OCI-LY7 (cell line): ENCODE measurements around the gene CAPN8. TPM values are rescaled to one million over a fixed set of nuclear protein-coding genes. Genes with fewer than 3 reads are reported as not detected.

ENCODE experiments used
- BruUV-seq: library from RNA; stranded (reverse); fragments of 400-500 nt; replicated peaks from 2 replicates; lab custom pipeline; 2021; lab: Mats Ljungman, UMichigan
- CTCF ChIA-PET: fragments of 300-600 bp; sonication (Branson Sonifier 250); formaldehyde crosslinking; loops from one replicate; lab custom pipeline; 2022; ENCODE audit warnings: antibody characterized with exemption; ENCODE audit not compliant: unreplicated experiment; lab: Charles Lee
- POLR2A ChIA-PET: fragments of 300-600 bp; sonication (Branson Sonifier 250); formaldehyde crosslinking; loops from one replicate; lab custom pipeline; 2022; ENCODE audit warnings: antibody characterized with exemption; lab: Charles Lee
- DNase-seq: peaks from one replicate; pipeline ENCODE4 v3.0.0-alpha.2; 2015; ENCODE audit warnings: low spot score
- H2AFZ ChIP-seq: fragments of 200-600 bp; sonication (generic), shearing (Covaris generic); 2 replicates; pipeline ENCODE4 v1.6.1; 2014; ENCODE audit warnings: mild to moderate bottlenecking, antibody characterized with exemption, low read length, moderate library complexity
- H3K27ac ChIP-seq: fragments of 200-600 bp; sonication (generic); 2 replicates; pipeline ENCODE4 v1.5.1; 2014; ENCODE audit warnings: mixed run types, low read depth, mild to moderate bottlenecking, moderate library complexity, low read length, inconsistent platforms; ENCODE audit not compliant: poor library complexity, severe bottlenecking
- H3K36me3 ChIP-seq: fragments of 200-600 bp; sonication (generic); 2 replicates; pipeline ENCODE4 v1.6.1; 2014; ENCODE audit warnings: mild to moderate bottlenecking, antibody characterized with exemption, low read length, moderate library complexity, mixed read lengths; ENCODE audit not compliant: insufficient read depth
- H3K4me1 ChIP-seq: fragments of 200-600 bp; sonication (generic); 2 replicates; pipeline ENCODE4 v1.5.1; 2014; ENCODE audit warnings: mild to moderate bottlenecking, low read length; ENCODE audit not compliant: insufficient read depth, poor library complexity, severe bottlenecking
- H3K4me2 ChIP-seq: fragments of 200-600 bp; sonication (generic); 2 replicates; pipeline ENCODE4 v1.6.1; 2014; ENCODE audit warnings: mild to moderate bottlenecking, low read length
- H3K4me3 ChIP-seq: fragments of 200-600 bp; sonication (generic); 2 replicates; pipeline ENCODE4 v1.5.1; 2014; ENCODE audit warnings: mild to moderate bottlenecking, low read depth, low read length; ENCODE audit not compliant: poor library complexity, severe bottlenecking
- H3K79me2 ChIP-seq: fragments of 200-600 bp; sonication (generic); 2 replicates; pipeline ENCODE4 v1.6.1; 2016; ENCODE audit warnings: low read depth, mild to moderate bottlenecking, low read length, moderate library complexity, mixed read lengths; ENCODE audit not compliant: insufficient read depth
- H3K9me2 ChIP-seq: fragments of 200-600 bp; sonication (generic); 2 replicates; pipeline ENCODE4 v1.6.1; 2016; ENCODE audit warnings: mild to moderate bottlenecking, low read length, mixed read lengths; ENCODE audit not compliant: insufficient read depth
- H3K9me3 ChIP-seq: fragments of 200-600 bp; sonication (generic); 2 replicates; pipeline ENCODE4 v1.6.1; 2014; ENCODE audit warnings: mild to moderate bottlenecking, mixed run types, low read length, mixed read lengths
- H4K20me1 ChIP-seq: fragments of 200-600 bp; sonication (generic); 2 replicates; pipeline ENCODE4 v1.6.1; 2014; ENCODE audit warnings: mild to moderate bottlenecking, antibody characterized with exemption, low read length, moderate library complexity, mixed read lengths; ENCODE audit not compliant: insufficient read depth
- EZH2phosphoT487 ChIP-seq: fragments of 200-600 bp; sonication (generic); IDR thresholded peaks from 2 replicates; pipeline ENCODE4 v1.6.1; 2018; ENCODE audit warnings: low read depth, borderline replicate concordance, mild to moderate bottlenecking, mixed run types, antibody characterized with exemption, low read length, moderate library complexity, mixed read lengths
- intact Hi-C: fragments of 100-400 bp; cut with micrococcal nuclease; formaldehyde crosslinking; loops from one replicate; pipeline ENCODE4 v1.10.0; 2022; ENCODE audit not compliant: unreplicated experiment
- total RNA-seq, 2 experiments: library from RNA; depleted of rRNA in 1 of 2; stranded (reverse); fragments of >200 nt in 1 of 2; shearing (Covaris generic) in 1 of 2; gene quantifications; 2 replicates each; pipeline ENCODE4 v1.2.3, GENCODE V29; 2014 to 2022
- TF ChIP-seq, protein P1 (sequence below): fragments of 200-600 bp; sonication (generic); conservative IDR thresholded peaks from 2 replicates; pipeline ENCODE4 v1.5.1; 2014; ENCODE audit warnings: mild to moderate bottlenecking, antibody characterized with exemption, low read length, moderate library complexity, mixed read lengths

The CAPN8 gene
- total RNA-seq, 2 experiments from 2014 or later, result not detected

DNA sequence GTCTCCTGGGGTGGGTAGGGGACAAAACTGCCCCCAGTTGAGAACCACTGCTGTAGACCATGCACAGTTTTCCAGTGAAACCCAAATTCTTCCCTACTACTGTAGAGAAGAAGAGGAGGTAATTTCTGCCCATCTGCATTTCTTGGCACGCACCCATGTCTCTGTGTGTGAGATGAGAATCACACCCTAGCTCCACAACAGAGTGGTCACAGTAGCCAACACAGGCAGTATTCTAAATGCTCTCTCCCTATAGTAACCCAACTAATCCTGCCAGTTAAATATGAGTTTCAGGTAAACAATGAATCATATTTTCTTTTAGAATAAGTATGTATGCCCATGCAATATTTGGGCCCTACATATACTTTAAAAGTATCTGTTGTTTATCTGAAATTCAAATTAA, 45.7 kb upstream of the CAPN8 start:
- no peak for DNase-seq
- POLR2A ChIA-PET, result interaction anchor here (0.7 kb wide), 1 partner anchor 228 kb away, joined by 7 read pairs; no protein-coding TSS in a partner anchor
- Histone ChIP-seq H2AFZ (no peak overlapping the region), H3K9me2 (no peaks in the 10 kb centered on the region), H3K4me2 (no peak overlapping the region), H3K4me3 (no peak overlapping the region), H3K9me3 (no peaks in the 10 kb centered on the region), H3K79me2 (no peaks in the 10 kb centered on the region), H3K36me3 (no peaks in the 10 kb centered on the region), H3K4me1 (no peaks in the 10 kb centered on the region), H4K20me1 (no peaks in the 10 kb centered on the region), H3K27ac (no peak overlapping the region)
- TF ChIP-seq, protein P1, sequence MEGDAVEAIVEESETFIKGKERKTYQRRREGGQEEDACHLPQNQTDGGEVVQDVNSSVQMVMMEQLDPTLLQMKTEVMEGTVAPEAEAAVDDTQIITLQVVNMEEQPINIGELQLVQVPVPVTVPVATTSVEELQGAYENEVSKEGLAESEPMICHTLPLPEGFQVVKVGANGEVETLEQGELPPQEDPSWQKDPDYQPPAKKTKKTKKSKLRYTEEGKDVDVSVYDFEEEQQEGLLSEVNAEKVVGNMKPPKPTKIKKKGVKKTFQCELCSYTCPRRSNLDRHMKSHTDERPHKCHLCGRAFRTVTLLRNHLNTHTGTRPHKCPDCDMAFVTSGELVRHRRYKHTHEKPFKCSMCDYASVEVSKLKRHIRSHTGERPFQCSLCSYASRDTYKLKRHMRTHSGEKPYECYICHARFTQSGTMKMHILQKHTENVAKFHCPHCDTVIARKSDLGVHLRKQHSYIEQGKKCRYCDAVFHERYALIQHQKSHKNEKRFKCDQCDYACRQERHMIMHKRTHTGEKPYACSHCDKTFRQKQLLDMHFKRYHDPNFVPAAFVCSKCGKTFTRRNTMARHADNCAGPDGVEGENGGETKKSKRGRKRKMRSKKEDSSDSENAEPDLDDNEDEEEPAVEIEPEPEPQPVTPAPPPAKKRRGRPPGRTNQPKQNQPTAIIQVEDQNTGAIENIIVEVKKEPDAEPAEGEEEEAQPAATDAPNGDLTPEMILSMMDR, result no peak
- TF ChIP-seq EZH2phosphoT487, result no peak
- intact Hi-C loops, result no loop called here
- no TSS peak for BruUV-seq
- CTCF ChIA-PET, result no interaction called here

DNA sequence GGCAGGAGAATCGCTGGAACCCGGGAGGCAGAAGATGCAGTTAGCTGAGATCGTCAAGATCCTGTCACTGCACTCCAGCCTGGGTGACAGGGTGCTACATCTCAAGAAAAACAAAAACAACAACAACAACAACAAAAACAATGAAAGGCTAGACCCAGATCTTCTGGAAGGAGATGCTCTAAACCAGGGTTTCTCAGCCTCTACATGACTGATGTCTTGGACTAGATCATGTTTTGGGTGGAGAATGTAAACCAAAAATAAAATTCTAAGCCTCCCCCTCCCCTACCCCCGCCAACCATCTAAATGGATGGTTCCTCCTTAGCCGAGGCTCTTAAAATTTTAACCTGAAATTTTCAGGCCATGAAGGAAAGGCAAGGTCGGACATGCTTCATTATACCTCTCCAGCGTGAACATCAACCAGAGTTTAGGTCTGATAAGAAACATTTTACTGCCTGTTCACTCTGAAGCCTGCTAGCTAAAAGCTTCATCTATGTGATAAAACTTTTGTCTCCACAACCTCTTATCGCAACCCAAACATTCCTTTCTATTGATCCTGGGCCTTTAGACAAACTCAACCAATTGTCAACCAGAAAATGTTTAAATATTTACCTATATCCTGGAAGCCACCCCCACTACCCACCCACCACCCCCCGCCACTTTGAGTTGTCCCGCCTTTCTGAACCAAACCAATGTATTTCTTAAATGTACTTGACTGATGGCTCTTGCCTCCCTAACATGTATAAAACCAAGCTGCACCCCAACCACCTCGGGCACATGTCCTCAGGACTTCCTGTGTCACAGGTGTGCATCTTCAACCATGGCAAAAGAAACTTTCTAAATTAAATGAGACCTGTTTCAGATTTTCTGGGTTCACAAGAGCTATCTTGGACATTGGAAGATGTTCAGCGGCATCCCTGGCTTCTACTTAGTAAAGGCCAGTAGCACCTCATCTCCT, 45.0 kb upstream of the CAPN8 start:
- DNase-seq, result no peak

DNA sequence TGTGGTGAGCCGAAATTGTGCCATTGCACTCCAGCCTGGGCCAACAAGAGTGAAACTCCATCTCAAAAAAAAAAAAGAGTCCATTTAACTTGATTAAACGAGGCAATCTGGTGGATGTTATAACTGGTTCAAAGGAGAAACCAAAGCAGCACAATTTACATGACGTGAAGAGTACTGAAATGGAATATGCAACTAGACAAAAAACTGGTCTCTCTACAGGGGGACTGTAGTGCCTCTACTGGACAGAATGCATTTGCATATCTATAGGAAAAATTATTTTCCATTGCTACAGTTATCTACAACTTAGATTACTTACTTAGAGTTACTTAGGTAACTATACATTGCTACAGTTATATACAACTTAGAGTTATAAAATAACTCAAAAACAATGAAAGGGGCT, 44.1 kb upstream of the CAPN8 start:
- H3K4me3 ChIP-seq, result no peak overlapping the region
- POLR2A ChIA-PET, result interaction anchor here (0.9 kb wide), 1 partner anchor 368 kb away, joined by 3 read pairs; no protein-coding TSS in a partner anchor
- BruUV-seq, result no TSS peak
- TF ChIP-seq EZH2phosphoT487, result no peak
- TF ChIP-seq, protein P1, result no peak
- H3K4me1 ChIP-seq, result no peaks in the 10 kb centered on the region
- no peaks in the 10 kb centered on the region for H4K20me1 ChIP-seq
- no peaks in the 10 kb centered on the region for H3K9me3 ChIP-seq
- H3K27ac ChIP-seq, result no peak overlapping the region
- H3K4me2 ChIP-seq, result no peak overlapping the region
- CTCF ChIA-PET, result no interaction called here
- intact Hi-C loops, result no loop called here
- no peak for DNase-seq
- no peak overlapping the region for H2AFZ ChIP-seq
- no peaks in the 10 kb centered on the region for H3K9me2 ChIP-seq
- no peaks in the 10 kb centered on the region for H3K79me2 ChIP-seq
- no peaks in the 10 kb centered on the region for H3K36me3 ChIP-seq

More for the DNA sequence above, 45.0 kb upstream of the CAPN8 start:
- Histone ChIP-seq H3K9me3 (no peaks in the 10 kb centered on the region), H2AFZ (no peak overlapping the region), H3K4me1 (no peaks in the 10 kb centered on the region), H3K36me3 (no peaks in the 10 kb centered on the region), H3K4me3 (no peak overlapping the region), H3K4me2 (no peak overlapping the region), H4K20me1 (no peaks in the 10 kb centered on the region), H3K27ac (no peak overlapping the region), H3K79me2 (no peaks in the 10 kb centered on the region), H3K9me2 (no peaks in the 10 kb centered on the region)
- ChIA-PET CTCF (no interaction called here), POLR2A (interaction anchor here (0.7 to 0.9 kb wide), 2 partner anchors 227 to 367 kb away, joined by 3 to 7 read pairs; no protein-coding TSS in a partner anchor)
- no TSS peak for BruUV-seq
- intact Hi-C loops, result no loop called here
- TF ChIP-seq EZH2phosphoT487, result no peak
